Lung (tissue), 12 donors: ENCODE data around the gene GRIN2D. TPM values are rescaled to one million over a fixed set of nuclear protein-coding genes. Genes with fewer than 3 reads are reported as not detected.

Source experiments
- ATAC-seq: fragments of 200-7000 bp; cut with Tn5 transposase; one replicate; pipeline ENCODE4 v1.9.1; 2020; ENCODE audit warnings: moderate number of reproducible peaks; ENCODE audit not compliant: insufficient read depth, low FRiP score
- DNase-seq, 3 donors: peaks; one replicate each; pipeline ENCODE4 v3.0.0-alpha.2; 2013 to 2017
- H3K27ac ChIP-seq, 2 donors: one replicate each; pipeline ENCODE4 v1.5.1; 2013; ENCODE audit warnings: mild to moderate bottlenecking in 2 of 2, moderate library complexity in 2 of 2, control low read depth in 1 of 2, inconsistent platforms in 1 of 2, low read depth in 1 of 2, low read length in 1 of 2
- H3K27me3 ChIP-seq, 3 donors: one replicate each; pipeline ENCODE4 v1.5.1; 2013; ENCODE audit warnings: low read length in 2 of 3; ENCODE audit not compliant: control insufficient read depth in 3 of 3, insufficient read depth in 3 of 3
- H3K36me3 ChIP-seq, 4 donors: one replicate each; pipeline ENCODE4 v1.5.1; 2013; ENCODE audit warnings: low read length in 4 of 4, mild to moderate bottlenecking in 1 of 4, moderate library complexity in 1 of 4; ENCODE audit not compliant: control insufficient read depth in 4 of 4, insufficient read depth in 4 of 4
- H3K4me1 ChIP-seq, 5 donors: one replicate each; pipeline ENCODE4 v1.5.1; 2013; ENCODE audit warnings: low read length in 5 of 5, mild to moderate bottlenecking in 2 of 5, moderate library complexity in 1 of 5; ENCODE audit not compliant: control insufficient read depth in 5 of 5, insufficient read depth in 5 of 5
- H3K4me3 ChIP-seq: one replicate; pipeline ENCODE4 v1.5.1; 2013; ENCODE audit warnings: mild to moderate bottlenecking, control low read depth, moderate library complexity
- H3K9ac ChIP-seq, 2 donors: one replicate each; pipeline ENCODE4 v1.5.1; 2013; ENCODE audit warnings: low read length in 2 of 2, control low read depth in 1 of 2; ENCODE audit not compliant: insufficient read depth in 1 of 2
- H3K9me3 ChIP-seq, 4 donors: one replicate each; pipeline ENCODE4 v1.5.1; 2013; ENCODE audit warnings: low read length in 3 of 4, mild to moderate bottlenecking in 1 of 4, moderate library complexity in 1 of 4; ENCODE audit not compliant: control insufficient read depth in 4 of 4, insufficient read depth in 3 of 4
- CTCF ChIP-seq: IDR thresholded peaks from 2 replicates; pipeline ENCODE4 v1.5.1; 2012; ENCODE audit warnings: mild to moderate bottlenecking; ENCODE audit errors: control extremely low read depth, extremely low read depth
- WGBS, 2 donors: extraction: QIAGEN DNeasy Blood & Tissue Kit; methylation state at CpG; one replicate each; pipeline ENCODE4 v1.1.7; 2013; 5-methylcytosine and 5-hydroxymethylcytosine counted together
- polyA plus RNA-seq, 2 donors: library from polyadenylated mRNA; stranded (reverse); fragments of 200-250 nt; gene quantifications; one replicate each; pipeline ENCODE4 v1.2.1, GENCODE V29; 2013
- total RNA-seq, 2 donors: library from RNA; depleted of rRNA in 1 of 2; stranded (reverse); fragments of >200 nt in 1 of 2; gene quantifications; one replicate each; pipeline ENCODE4 v1.2.1, GENCODE V29; 2014 to 2021
- donor health status: control.
- donor health status: control.
- donor health status: Bipolar disorder and iron deficiency.
- donor health status: healthy.
- donor health status: DM: yes; HTN: yes; CAD: no.

Gene GRIN2D
- total and polyA plus RNA-seq, 4 donors: 0.26 to 1.0 (median 0.43) TPM

DNA sequence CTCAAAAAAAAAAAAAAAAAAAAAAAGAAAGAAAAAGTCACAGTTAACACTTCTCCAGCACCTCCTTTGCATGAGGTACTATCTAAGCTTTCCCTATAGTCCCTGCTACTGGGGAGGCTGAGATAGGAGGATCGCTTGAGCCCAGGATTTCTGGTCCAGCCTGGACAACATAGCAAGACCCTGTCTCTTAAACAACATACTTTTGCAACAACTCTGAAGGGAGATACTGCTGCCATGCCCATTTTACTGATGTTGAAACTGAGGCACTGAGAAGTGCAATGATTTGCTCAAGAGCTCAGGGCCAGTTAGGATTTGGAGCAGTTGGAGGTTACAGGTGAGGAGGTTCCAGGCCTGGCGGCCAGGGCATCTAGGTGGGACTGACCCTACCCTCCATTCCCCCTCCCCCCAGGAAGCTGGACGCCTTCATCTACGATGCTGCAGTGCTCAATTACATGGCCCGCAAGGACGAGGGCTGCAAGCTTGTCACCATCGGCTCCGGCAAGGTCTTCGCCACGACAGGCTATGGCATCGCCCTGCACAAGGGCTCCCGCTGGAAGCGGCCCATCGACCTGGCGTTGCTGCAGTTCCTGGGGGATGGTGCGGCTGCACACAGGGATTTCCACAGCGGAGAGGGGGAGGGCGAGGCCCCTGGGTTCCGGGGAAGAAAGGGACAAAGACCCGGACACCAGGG lies 48.0 kb downstream of the GRIN2D start:
- no peaks in the 10 kb centered on the region for H3K9me3 ChIP-seq
- no peak overlapping the region for H3K9ac ChIP-seq
- no peak overlapping the region for H3K27ac ChIP-seq
- ATAC-seq (no peak), DNase-seq (no peak)
- no peak for TF ChIP-seq CTCF
- no peak overlapping the region for H3K4me3 ChIP-seq
- H3K36me3 ChIP-seq: no peaks in the 10 kb centered on the region
- H3K27me3 ChIP-seq: peaks cover 4 to 16% (median 11%) of the 10 kb centered on the region in 3 donors
- WGBS, 2 donors: 94 to 97% methylated on average over 20 of the region's 20 CpGs
- peaks cover 0 to 17% (median 9%) of the 10 kb centered on the region in 5 donors for H3K4me1 ChIP-seq

- Histone ChIP-seq H3K4me1 (peaks cover 0 to 18% (median 9%) of the 10 kb centered on the region in 5 donors), H3K9me3 (no peaks in the 10 kb centered on the region), H3K27ac (no peak overlapping the region), H3K4me3 (no peak overlapping the region), H3K9ac (no peak overlapping the region), H3K36me3 (peaks cover 0 to under 1% (median 0%) of the 10 kb centered on the region in 4 donors), H3K27me3 (peaks cover 4 to 16% (median 11%) of the 10 kb centered on the region in 3 donors)
- WGBS, 2 donors: 34 to 41% methylated on average over 44 to 94 of the region's 94 CpGs
- DNase-seq (peak in 1 of 3 donors; percentile 26), ATAC-seq (no peak)
- TF ChIP-seq CTCF: no peak
Observed at GRCh38 chr19:48442116-48443035, 48.9 kb downstream of the GRIN2D start.

GRCh38 chr19:48443256-48443655 lies 49.8 kb downstream of the GRIN2D start:
- ATAC-seq: no peak
- no peak overlapping the region for H3K27ac ChIP-seq
- peaks cover 0 to 7% (median 4%) of the 10 kb centered on the region in 4 donors for H3K36me3 ChIP-seq
- H3K4me3 ChIP-seq: no peak overlapping the region
- H3K9ac ChIP-seq: no peak overlapping the region
- no peak for TF ChIP-seq CTCF
- peak in 1 of 3 donors; percentile 26 for DNase-seq
- H3K9me3 ChIP-seq: no peaks in the 10 kb centered on the region
- H3K4me1 ChIP-seq: peaks cover 0 to 18% (median 9%) of the 10 kb centered on the region in 5 donors
- H3K27me3 ChIP-seq: peaks cover 4 to 16% (median 11%) of the 10 kb centered on the region in 3 donors
- 0 to 4% methylated on average over 14 to 60 of the region's 60 CpGs for WGBS, 2 donors

Other genes starting within 250 kb of the GRIN2D start
- 10 to 100 TPM; 23.9 to 26.7 TPM for gene LIG1, start 223.3 kb upstream of the GRIN2D start, total RNA-seq
- 10 to 100 TPM; 10.6 to 40.5 TPM for gene LIG1, start 223.3 kb upstream of the GRIN2D start, polyA plus RNA-seq
- 1 to 10 TPM; 4.3 to 7.6 TPM for gene ZSWIM9, start 223.0 kb upstream of the GRIN2D start, total RNA-seq
- gene ZSWIM9, start 223.0 kb upstream of the GRIN2D start, polyA plus RNA-seq: 1 to 10 TPM; 3.4 to 4.2 TPM
- gene CARD8, start 137.8 kb upstream of the GRIN2D start, total RNA-seq: 100 to 1,000 TPM in 1 of 2 donors, 10 to 100 TPM in 1; 53.8 to 114 TPM
- gene CARD8, start 137.8 kb upstream of the GRIN2D start, polyA plus RNA-seq: 10 to 100 TPM; 43.0 to 52.6 TPM
- 1 to 10 TPM; 1.5 to 4.1 TPM for gene ZNF114, start 123.6 kb upstream of the GRIN2D start, total RNA-seq
- under 1 TPM; 0.37 to 0.63 TPM for gene ZNF114, start 123.6 kb upstream of the GRIN2D start, polyA plus RNA-seq
- gene EMP3, start 68.1 kb upstream of the GRIN2D start, total RNA-seq: 100 to 1,000 TPM in 1 of 2 donors, 10 to 100 TPM in 1; 36.9 to 189 TPM
- 100 to 1,000 TPM; 256 to 276 TPM for gene EMP3, start 68.1 kb upstream of the GRIN2D start, polyA plus RNA-seq
- gene TMEM143, start 29.7 kb upstream of the GRIN2D start, total RNA-seq: 10 to 100 TPM; 10.9 to 12.3 TPM
- gene TMEM143, start 29.7 kb upstream of the GRIN2D start, polyA plus RNA-seq: 1 to 10 TPM; 4.1 to 7.6 TPM
- not detected for gene SYNGR4, start 29.3 kb upstream of the GRIN2D start, total RNA-seq
- gene SYNGR4, start 29.3 kb upstream of the GRIN2D start, polyA plus RNA-seq: not detected
- 100 to 1,000 TPM; 101 to 142 TPM for gene KDELR1, start 2.1 kb upstream of the GRIN2D start, total RNA-seq
- 100 to 1,000 TPM; 108 to 156 TPM for gene KDELR1, start 2.1 kb upstream of the GRIN2D start, polyA plus RNA-seq
- gene GRWD1, start 52.3 kb downstream of the GRIN2D start, total RNA-seq: 10 to 100 TPM; 14.6 to 38.1 TPM
- 10 to 100 TPM in 1 of 2 donors, 1 to 10 TPM in 1; 8.9 to 29.2 TPM for gene GRWD1, start 52.3 kb downstream of the GRIN2D start, polyA plus RNA-seq
- gene KCNJ14, start 61.9 kb downstream of the GRIN2D start, total RNA-seq: under 1 TPM; 0.82 to 0.83 TPM
- gene KCNJ14, start 61.9 kb downstream of the GRIN2D start, polyA plus RNA-seq: under 1 TPM; 0.21 to 0.35 TPM
- 10 to 100 TPM; 45.3 to 72.5 TPM for gene CYTH2, start 75.7 kb downstream of the GRIN2D start, total RNA-seq
- gene CYTH2, start 75.7 kb downstream of the GRIN2D start, polyA plus RNA-seq: 10 to 100 TPM; 44.1 to 53.1 TPM
- 10 to 100 TPM in 1 of 2 donors, 1 to 10 TPM in 1; 3.1 to 10.7 TPM for gene LMTK3, start 118.2 kb downstream of the GRIN2D start, total RNA-seq
- gene LMTK3, start 118.2 kb downstream of the GRIN2D start, polyA plus RNA-seq: 1 to 10 TPM; 1.9 to 6.5 TPM
- 10 to 100 TPM in 1 of 2 donors, 1 to 10 TPM in 1; 1.2 to 10.5 TPM for gene SULT2B1, start 158.5 kb downstream of the GRIN2D start, total RNA-seq
- 10 to 100 TPM; 10.9 to 22.9 TPM for gene SULT2B1, start 158.5 kb downstream of the GRIN2D start, polyA plus RNA-seq
- gene SPACA4, start 213.1 kb downstream of the GRIN2D start, total RNA-seq: not detected
- under 1 TPM; 0.03 to 0.16 TPM for gene SPACA4, start 213.1 kb downstream of the GRIN2D start, polyA plus RNA-seq
- gene FAM83E, start 221.4 kb downstream of the GRIN2D start, total RNA-seq: 10 to 100 TPM; 22.2 to 41.1 TPM
- gene FAM83E, start 221.4 kb downstream of the GRIN2D start, polyA plus RNA-seq: 10 to 100 TPM; 32.3 to 43.8 TPM
- 1,000 to 10,000 TPM; 1,019 to 1,119 TPM for gene RPL18, start 225.5 kb downstream of the GRIN2D start, total RNA-seq
- 1,000 to 10,000 TPM; 1,696 to 3,542 TPM for gene RPL18, start 225.5 kb downstream of the GRIN2D start, polyA plus RNA-seq
- 10 to 100 TPM; 10.3 to 35.3 TPM for gene SPHK2, start 225.8 kb downstream of the GRIN2D start, total RNA-seq
- gene SPHK2, start 225.8 kb downstream of the GRIN2D start, polyA plus RNA-seq: 10 to 100 TPM; 18.3 to 19.8 TPM
- 10 to 100 TPM in 1 of 2 donors, 1 to 10 TPM in 1; 9.4 to 10.3 TPM for gene DBP, start 243.7 kb downstream of the GRIN2D start, total RNA-seq
- gene DBP, start 243.7 kb downstream of the GRIN2D start, polyA plus RNA-seq: 10 to 100 TPM in 1 of 2 donors, 1 to 10 TPM in 1; 6.8 to 16.8 TPM